SU-DHL-6 (cell line): ENCODE data around the gene WASF1.

Experiments
- EZH2phosphoT487 ChIP-seq: fragments of 200-600 bp; sonication (generic), shearing (Covaris generic); conservative IDR thresholded peaks from 2 replicates; pipeline ENCODE4 v1.6.1; 2018; ENCODE audit warnings: mild to moderate bottlenecking, antibody characterized with exemption, low read length, moderate library complexity, mixed read lengths
- TF ChIP-seq, protein P1 (sequence below): fragments of 200-600 bp; sonication (generic); IDR thresholded peaks from one replicate; pipeline ENCODE4 v1.5.1; 2017; ENCODE audit warnings: antibody characterized with exemption, mild to moderate bottlenecking, low read length, moderate library complexity; ENCODE audit not compliant: insufficient read depth, poor library complexity, severe bottlenecking

DNA sequence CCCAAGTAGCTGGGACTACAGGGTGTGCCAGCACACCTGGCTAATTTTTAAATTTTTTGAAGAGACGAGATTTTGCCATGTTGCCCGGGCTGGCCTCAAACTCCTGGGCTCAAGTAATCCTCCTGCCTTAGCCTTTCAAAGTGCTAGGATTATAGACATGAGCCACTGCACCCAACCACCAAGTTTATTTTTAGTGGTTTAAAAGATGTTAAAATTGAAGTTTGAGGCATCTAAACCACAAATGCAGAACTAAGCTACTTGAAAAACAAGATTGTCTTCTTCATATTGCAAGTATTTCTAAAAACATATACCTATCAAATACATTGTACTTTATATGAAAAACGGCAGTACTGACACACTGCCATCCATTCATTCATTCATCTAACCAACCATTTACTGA, 31.6 kb downstream of the WASF1 start:
- TF ChIP-seq, protein P1, sequence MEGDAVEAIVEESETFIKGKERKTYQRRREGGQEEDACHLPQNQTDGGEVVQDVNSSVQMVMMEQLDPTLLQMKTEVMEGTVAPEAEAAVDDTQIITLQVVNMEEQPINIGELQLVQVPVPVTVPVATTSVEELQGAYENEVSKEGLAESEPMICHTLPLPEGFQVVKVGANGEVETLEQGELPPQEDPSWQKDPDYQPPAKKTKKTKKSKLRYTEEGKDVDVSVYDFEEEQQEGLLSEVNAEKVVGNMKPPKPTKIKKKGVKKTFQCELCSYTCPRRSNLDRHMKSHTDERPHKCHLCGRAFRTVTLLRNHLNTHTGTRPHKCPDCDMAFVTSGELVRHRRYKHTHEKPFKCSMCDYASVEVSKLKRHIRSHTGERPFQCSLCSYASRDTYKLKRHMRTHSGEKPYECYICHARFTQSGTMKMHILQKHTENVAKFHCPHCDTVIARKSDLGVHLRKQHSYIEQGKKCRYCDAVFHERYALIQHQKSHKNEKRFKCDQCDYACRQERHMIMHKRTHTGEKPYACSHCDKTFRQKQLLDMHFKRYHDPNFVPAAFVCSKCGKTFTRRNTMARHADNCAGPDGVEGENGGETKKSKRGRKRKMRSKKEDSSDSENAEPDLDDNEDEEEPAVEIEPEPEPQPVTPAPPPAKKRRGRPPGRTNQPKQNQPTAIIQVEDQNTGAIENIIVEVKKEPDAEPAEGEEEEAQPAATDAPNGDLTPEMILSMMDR: no peak
- TF ChIP-seq EZH2phosphoT487: no peak
